Panc1 (cell line): ENCODE data around the gene ADGRG2. TPM values are rescaled to one million over a fixed set of nuclear protein-coding genes. Genes with fewer than 3 reads are reported as not detected.

Experiments
- ATAC-seq: fragments of 200-7000 bp; cut with Tn5 transposase; 2 replicates; pipeline ENCODE4 v1.9.1; 2020; ENCODE audit warnings: mild to moderate bottlenecking, moderate library complexity
- BruUV-seq: library from RNA; stranded (reverse); fragments of 400-500 nt; replicated peaks from 2 replicates; lab custom pipeline; 2021; lab: Mats Ljungman, UMichigan
- CTCF ChIA-PET: fragments of 300-600 bp; sonication (Branson Sonifier 250); formaldehyde crosslinking; loops from one replicate; lab custom pipeline; 2022; ENCODE audit warnings: antibody characterized with exemption; lab: Charles Lee
- POLR2A ChIA-PET: fragments of 300-600 bp; sonication (Branson Sonifier 250); formaldehyde crosslinking; loops from one replicate; lab custom pipeline; 2022; ENCODE audit warnings: antibody characterized with exemption; lab: Charles Lee
- DNase-seq: peaks from one replicate; pipeline ENCODE4 v3.0.0-alpha.2; 2010; ENCODE audit warnings: low read depth, low spot score
- H3K27ac ChIP-seq: 2 replicates; pipeline ENCODE4 v1.5.1; 2011; ENCODE audit warnings: mild to moderate bottlenecking, low read length, inconsistent platforms
- H3K27me3 ChIP-seq: fragments of 200-500 bp; sonication (Bioruptor generic); 2 replicates; pipeline ENCODE4 v1.6.0; 2014; ENCODE audit warnings: low read length, inconsistent platforms; ENCODE audit not compliant: control insufficient read depth, insufficient read depth
- H3K36me3 ChIP-seq: fragments of 200-500 bp; sonication (Bioruptor generic); 2 replicates; pipeline ENCODE4 v1.5.1; 2014; ENCODE audit warnings: inconsistent platforms, mild to moderate bottlenecking, low read length, moderate library complexity; ENCODE audit not compliant: control insufficient read depth, insufficient read depth
- H3K4me1 ChIP-seq: 2 replicates; pipeline ENCODE4 v1.5.1; 2011; ENCODE audit warnings: inconsistent platforms, mild to moderate bottlenecking, low read length, moderate library complexity; ENCODE audit not compliant: control insufficient read depth, insufficient read depth
- H3K4me3 ChIP-seq, 2 experiments: 2 replicates each; pipeline ENCODE4 v1.5.1; 2011 to 2012; ENCODE audit warnings: low read depth in 2 of 2, low read length in 2 of 2, mild to moderate bottlenecking in 2 of 2, inconsistent platforms in 1 of 2, moderate library complexity in 1 of 2
- H3K9me3 ChIP-seq: fragments of 200-500 bp; sonication (Bioruptor generic); 2 replicates; pipeline ENCODE4 v1.5.1; 2014; ENCODE audit warnings: low read depth, mild to moderate bottlenecking, inconsistent platforms, low read length, moderate library complexity; ENCODE audit not compliant: control insufficient read depth, insufficient read depth
- CTCF ChIP-seq: fragments of 450-650 bp; IDR thresholded peaks from 2 replicates; pipeline ENCODE4 v1.5.1; 2017; ENCODE audit warnings: mild to moderate bottlenecking
- POLR2AphosphoS5 ChIP-seq: IDR thresholded peaks from 2 replicates; pipeline ENCODE4 v1.6.1; 2012; ENCODE audit warnings: mild to moderate bottlenecking, low read depth, low read length, moderate library complexity
- SIN3A ChIP-seq: IDR thresholded peaks from 2 replicates; pipeline ENCODE4 v1.6.1; 2012; ENCODE audit warnings: low read depth, mild to moderate bottlenecking, low read length, moderate library complexity, borderline replicate concordance; ENCODE audit not compliant: insufficient read depth
- TCF7L2 ChIP-seq: IDR thresholded peaks from 2 replicates; pipeline ENCODE4 v1.6.1; 2011; ENCODE audit warnings: mild to moderate bottlenecking, low read depth, low read length, inconsistent platforms
- in situ Hi-C: cut with HindIII; loops from 2 replicates; pipeline ENCODE4 v1.10.0; 2016; ENCODE audit warnings: low sequenced_read_pairs, low pct_unique_long_range_greater_than_20kb
- intact Hi-C: fragments of 100-400 bp; cut with micrococcal nuclease; formaldehyde crosslinking; loops from one replicate; pipeline ENCODE4 v1.10.0; 2022; ENCODE audit not compliant: unreplicated experiment
- total RNA-seq: library from RNA; stranded (reverse); gene quantifications from one replicate; pipeline ENCODE4 v1.2.1, GENCODE V29; 2021; ENCODE audit not compliant: unreplicated experiment
- TF ChIP-seq, protein P1 (sequence below), 2 experiments: IDR thresholded peaks; 2 replicates each; pipeline ENCODE4 v1.6.1; 2011 to 2012; ENCODE audit warnings: low read depth in 2 of 2, control low read depth in 1 of 2, low read length in 1 of 2, mild to moderate bottlenecking in 1 of 2, moderate library complexity in 1 of 2; ENCODE audit not compliant: insufficient read depth in 1 of 2

The ADGRG2 gene
- total RNA-seq, 1 experiment from 2014 or later = 2.0 TPM

DNA sequence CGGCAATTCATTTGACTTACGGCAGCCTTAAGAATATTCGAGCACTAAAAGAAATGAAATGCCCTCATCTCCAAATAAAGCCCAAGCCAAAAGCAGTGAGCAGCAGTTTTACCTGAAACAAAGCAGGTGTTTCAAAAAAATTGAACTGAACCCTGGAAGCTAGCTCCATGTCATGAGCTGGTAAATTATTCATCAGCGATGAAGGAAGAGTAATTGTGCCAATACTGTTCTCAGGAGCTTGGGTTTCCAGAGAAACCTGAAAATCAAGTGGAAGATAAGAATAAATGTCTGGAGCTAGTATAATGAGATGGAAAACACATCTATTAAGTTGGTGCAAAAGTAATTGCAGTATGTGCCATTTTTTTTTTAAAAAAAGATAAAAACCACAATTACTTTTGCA, 114.4 kb downstream of the ADGRG2 start:
- ChIA-PET CTCF (no interaction called here), POLR2A (no interaction called here)
- ATAC-seq (no peak), DNase-seq (no peak)
- BruUV-seq = no TSS peak
- in situ Hi-C loops (no loop called here), intact Hi-C loops (no loop called here)
- H3K4me3 ChIP-seq = no peak overlapping the region
- H3K9me3 ChIP-seq = no peaks in the 10 kb centered on the region
- H3K27ac ChIP-seq = no peak overlapping the region
- no peaks in the 10 kb centered on the region for H3K27me3 ChIP-seq
- TF ChIP-seq, protein P1, sequence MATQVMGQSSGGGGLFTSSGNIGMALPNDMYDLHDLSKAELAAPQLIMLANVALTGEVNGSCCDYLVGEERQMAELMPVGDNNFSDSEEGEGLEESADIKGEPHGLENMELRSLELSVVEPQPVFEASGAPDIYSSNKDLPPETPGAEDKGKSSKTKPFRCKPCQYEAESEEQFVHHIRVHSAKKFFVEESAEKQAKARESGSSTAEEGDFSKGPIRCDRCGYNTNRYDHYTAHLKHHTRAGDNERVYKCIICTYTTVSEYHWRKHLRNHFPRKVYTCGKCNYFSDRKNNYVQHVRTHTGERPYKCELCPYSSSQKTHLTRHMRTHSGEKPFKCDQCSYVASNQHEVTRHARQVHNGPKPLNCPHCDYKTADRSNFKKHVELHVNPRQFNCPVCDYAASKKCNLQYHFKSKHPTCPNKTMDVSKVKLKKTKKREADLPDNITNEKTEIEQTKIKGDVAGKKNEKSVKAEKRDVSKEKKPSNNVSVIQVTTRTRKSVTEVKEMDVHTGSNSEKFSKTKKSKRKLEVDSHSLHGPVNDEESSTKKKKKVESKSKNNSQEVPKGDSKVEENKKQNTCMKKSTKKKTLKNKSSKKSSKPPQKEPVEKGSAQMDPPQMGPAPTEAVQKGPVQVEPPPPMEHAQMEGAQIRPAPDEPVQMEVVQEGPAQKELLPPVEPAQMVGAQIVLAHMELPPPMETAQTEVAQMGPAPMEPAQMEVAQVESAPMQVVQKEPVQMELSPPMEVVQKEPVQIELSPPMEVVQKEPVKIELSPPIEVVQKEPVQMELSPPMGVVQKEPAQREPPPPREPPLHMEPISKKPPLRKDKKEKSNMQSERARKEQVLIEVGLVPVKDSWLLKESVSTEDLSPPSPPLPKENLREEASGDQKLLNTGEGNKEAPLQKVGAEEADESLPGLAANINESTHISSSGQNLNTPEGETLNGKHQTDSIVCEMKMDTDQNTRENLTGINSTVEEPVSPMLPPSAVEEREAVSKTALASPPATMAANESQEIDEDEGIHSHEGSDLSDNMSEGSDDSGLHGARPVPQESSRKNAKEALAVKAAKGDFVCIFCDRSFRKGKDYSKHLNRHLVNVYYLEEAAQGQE (IDR thresholded peaks at IDR 0.05; ENCODE audit: insufficient read depth in 1 of 2, low read depth in 2 of 2, low read length in 1 of 2) = no peak
- TF ChIP-seq TCF7L2 = no peak
- no peaks in the 10 kb centered on the region for H3K36me3 ChIP-seq
- H3K4me1 ChIP-seq = no peaks in the 10 kb centered on the region

- ChIA-PET CTCF (no interaction called here), POLR2A (no interaction called here)
- H3K27me3 ChIP-seq = no peaks in the 10 kb centered on the region
- no peak overlapping the region for H3K4me3 ChIP-seq
- no peaks in the 10 kb centered on the region for H3K4me1 ChIP-seq
- no peak for DNase-seq
- TF ChIP-seq SIN3A (no peak), CTCF (no peak), TCF7L2 (no peak), POLR2AphosphoS5 (no peak)
- TF ChIP-seq, protein P1 (IDR thresholded peaks at IDR 0.05; ENCODE audit: insufficient read depth in 1 of 2, low read depth in 2 of 2, low read length in 1 of 2) = no peak
- BruUV-seq = no TSS peak
- no peak overlapping the region for H3K27ac ChIP-seq
- no peaks in the 10 kb centered on the region for H3K36me3 ChIP-seq
- intact Hi-C loops = no loop called here
- in situ Hi-C loops = no loop called here
- ATAC-seq = no peak
- no peaks in the 10 kb centered on the region for H3K9me3 ChIP-seq
Observed at GRCh38 chrX:19007011-19007410, 115.3 kb downstream of the ADGRG2 start.
